Measurements from ENCODE around the gene BTBD9.

DNA sequence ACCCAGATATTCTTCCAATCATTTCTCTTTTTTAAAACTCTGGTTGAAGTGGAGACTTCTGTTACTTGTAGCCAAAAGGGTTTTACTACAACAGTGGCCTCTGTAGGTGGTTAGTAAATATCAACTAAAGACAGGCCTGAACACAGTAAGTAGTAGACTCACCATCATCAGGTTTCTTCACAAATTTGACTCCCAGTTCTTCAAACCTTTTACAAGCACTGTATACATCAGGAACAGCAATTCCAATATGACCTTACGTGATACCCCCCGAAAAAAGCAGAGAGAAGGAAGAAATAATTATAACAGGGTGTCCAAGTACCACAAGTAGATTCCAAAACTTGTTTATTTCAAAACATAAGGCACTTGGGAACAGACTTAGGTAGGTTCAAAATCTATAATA lies 42.1 kb upstream of the BTBD9 start:
- TF ChIP-seq, protein P1, sequence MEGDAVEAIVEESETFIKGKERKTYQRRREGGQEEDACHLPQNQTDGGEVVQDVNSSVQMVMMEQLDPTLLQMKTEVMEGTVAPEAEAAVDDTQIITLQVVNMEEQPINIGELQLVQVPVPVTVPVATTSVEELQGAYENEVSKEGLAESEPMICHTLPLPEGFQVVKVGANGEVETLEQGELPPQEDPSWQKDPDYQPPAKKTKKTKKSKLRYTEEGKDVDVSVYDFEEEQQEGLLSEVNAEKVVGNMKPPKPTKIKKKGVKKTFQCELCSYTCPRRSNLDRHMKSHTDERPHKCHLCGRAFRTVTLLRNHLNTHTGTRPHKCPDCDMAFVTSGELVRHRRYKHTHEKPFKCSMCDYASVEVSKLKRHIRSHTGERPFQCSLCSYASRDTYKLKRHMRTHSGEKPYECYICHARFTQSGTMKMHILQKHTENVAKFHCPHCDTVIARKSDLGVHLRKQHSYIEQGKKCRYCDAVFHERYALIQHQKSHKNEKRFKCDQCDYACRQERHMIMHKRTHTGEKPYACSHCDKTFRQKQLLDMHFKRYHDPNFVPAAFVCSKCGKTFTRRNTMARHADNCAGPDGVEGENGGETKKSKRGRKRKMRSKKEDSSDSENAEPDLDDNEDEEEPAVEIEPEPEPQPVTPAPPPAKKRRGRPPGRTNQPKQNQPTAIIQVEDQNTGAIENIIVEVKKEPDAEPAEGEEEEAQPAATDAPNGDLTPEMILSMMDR (IDR thresholded peaks at IDR 0.05): no peak
- TF ChIP-seq POLR2A (IDR thresholded peaks at IDR 0.05): no peak
